Glutamatergic neuron (in vitro differentiated cells): ENCODE data around the gene CLIP1. TPM values are rescaled to one million over a fixed set of nuclear protein-coding genes. Genes with fewer than 3 reads are reported as not detected.

ENCODE experiments used
- DNase-seq: peaks from one replicate; pipeline ENCODE4 v3.0.0; 2022
- H3K27ac Mint-ChIP-seq: one replicate; pipeline ENCODE4 v1.8.0; 2020; ENCODE audit warnings: mild to moderate bottlenecking, mixed read lengths, inconsistent platforms; ENCODE audit not compliant: unreplicated experiment
- H3K27me3 Mint-ChIP-seq: one replicate; pipeline ENCODE4 v1.8.0; 2020; ENCODE audit warnings: mild to moderate bottlenecking, moderate library complexity, mixed read lengths, inconsistent platforms; ENCODE audit not compliant: unreplicated experiment
- H3K36me3 Mint-ChIP-seq: one replicate; pipeline ENCODE4 v1.8.0; 2020; ENCODE audit warnings: mild to moderate bottlenecking, mixed read lengths, inconsistent platforms; ENCODE audit not compliant: unreplicated experiment
- H3K4me1 Mint-ChIP-seq: one replicate; pipeline ENCODE4 v1.8.0; 2020; ENCODE audit warnings: mild to moderate bottlenecking, low read depth, mixed read lengths, inconsistent platforms; ENCODE audit not compliant: unreplicated experiment
- H3K4me3 Mint-ChIP-seq: one replicate; pipeline ENCODE4 v1.8.0; 2020; ENCODE audit warnings: mild to moderate bottlenecking, mixed read lengths, inconsistent platforms; ENCODE audit not compliant: unreplicated experiment
- H3K9me3 Mint-ChIP-seq: one replicate; pipeline ENCODE4 v1.8.0; 2020; ENCODE audit warnings: mild to moderate bottlenecking, moderate library complexity, mixed read lengths, inconsistent platforms; ENCODE audit not compliant: unreplicated experiment
- total RNA-seq: library from RNA; stranded (reverse); fragmentation: NEBNext Ultra II Directional; extraction: Animal tissue kit (Norgen Biotek cat#: 25700); gene quantifications from one replicate; pipeline ENCODE4 v1.2.1, GENCODE V29; 2021; ENCODE audit not compliant: unreplicated experiment
- TF ChIP-seq, protein P1 (sequence below): fragments of 200-600 bp; sonication (generic); IDR thresholded peaks from one replicate; pipeline ENCODE4 v1.5.0; 2021; ENCODE audit not compliant: partially characterized antibody, unreplicated experiment

CLIP1 gene
- total RNA-seq, 1 donor from 2014 or later: 65.7 TPM

DNA sequence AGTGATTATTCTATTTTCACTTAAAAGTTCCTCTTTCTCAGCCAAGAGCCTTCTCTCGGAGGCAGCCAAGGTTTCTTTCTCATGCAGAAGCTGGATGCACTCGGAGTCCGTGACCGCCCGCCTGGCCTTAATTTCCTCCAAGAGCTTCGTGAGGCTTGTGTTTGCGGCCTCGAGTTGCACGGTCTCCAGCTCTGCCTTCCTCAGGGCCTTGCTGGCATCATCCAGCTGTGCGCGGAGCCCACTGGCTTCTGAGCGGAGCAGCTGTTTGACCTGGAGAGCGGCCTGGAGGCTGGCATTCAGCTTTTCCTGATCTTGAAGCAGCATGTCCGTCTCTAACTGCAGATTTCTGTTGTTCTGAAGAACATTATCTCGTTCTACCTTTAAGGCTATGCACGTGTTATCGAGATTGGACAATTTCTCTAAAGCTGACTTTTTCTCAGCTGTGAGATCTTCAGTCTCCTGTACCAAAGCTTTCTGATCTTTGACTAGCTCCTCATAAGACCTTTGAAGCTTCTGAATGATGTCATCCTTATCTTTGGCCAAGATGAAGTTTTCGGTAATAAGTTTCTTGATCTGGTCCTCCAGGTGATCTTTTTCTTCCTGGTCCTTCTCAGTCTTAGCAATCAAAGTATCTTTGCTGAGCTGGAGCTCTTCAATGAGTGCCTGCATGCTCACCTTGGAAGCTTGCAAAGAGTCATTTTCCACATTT, 99.0 kb downstream of the CLIP1 start:
- Mint-ChIP-seq H3K27me3 (peaks cover 5% of the 10 kb centered on the region), H3K4me1 (no peaks in the 10 kb centered on the region), H3K27ac (no peak overlapping the region), H3K4me3 (no peak overlapping the region), H3K9me3 (peaks cover 2% of the 10 kb centered on the region), H3K36me3 (peaks cover 13% of the 10 kb centered on the region)
- DNase-seq: no peak
- TF ChIP-seq, protein P1, sequence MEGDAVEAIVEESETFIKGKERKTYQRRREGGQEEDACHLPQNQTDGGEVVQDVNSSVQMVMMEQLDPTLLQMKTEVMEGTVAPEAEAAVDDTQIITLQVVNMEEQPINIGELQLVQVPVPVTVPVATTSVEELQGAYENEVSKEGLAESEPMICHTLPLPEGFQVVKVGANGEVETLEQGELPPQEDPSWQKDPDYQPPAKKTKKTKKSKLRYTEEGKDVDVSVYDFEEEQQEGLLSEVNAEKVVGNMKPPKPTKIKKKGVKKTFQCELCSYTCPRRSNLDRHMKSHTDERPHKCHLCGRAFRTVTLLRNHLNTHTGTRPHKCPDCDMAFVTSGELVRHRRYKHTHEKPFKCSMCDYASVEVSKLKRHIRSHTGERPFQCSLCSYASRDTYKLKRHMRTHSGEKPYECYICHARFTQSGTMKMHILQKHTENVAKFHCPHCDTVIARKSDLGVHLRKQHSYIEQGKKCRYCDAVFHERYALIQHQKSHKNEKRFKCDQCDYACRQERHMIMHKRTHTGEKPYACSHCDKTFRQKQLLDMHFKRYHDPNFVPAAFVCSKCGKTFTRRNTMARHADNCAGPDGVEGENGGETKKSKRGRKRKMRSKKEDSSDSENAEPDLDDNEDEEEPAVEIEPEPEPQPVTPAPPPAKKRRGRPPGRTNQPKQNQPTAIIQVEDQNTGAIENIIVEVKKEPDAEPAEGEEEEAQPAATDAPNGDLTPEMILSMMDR: no peak

DNA sequence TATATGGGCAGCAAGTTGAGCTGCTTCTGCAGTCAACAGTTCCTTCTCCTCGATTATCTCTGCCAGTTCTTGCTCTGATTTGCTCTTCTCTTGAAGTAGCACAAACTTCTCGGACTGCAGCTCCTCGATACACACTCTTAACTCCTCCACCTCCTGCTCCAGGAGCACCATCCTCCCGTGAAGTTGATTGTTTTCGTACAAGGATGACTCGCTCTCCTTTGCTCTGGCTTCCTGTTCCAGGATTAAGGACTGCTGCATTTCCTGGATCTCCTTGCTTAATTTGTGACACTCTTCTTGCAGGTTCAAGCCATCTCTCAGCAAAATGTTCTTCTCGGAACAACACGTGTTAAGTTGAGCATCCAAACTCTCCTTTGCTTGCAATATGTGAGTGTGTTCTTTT, 100.0 kb downstream of the CLIP1 start:
- no peak for DNase-seq
- Mint-ChIP-seq H3K4me3 (no peak overlapping the region), H3K27ac (no peak overlapping the region), H3K4me1 (no peaks in the 10 kb centered on the region), H3K27me3 (peaks cover 2% of the 10 kb centered on the region), H3K9me3 (peaks cover 2% of the 10 kb centered on the region), H3K36me3 (peaks cover 9% of the 10 kb centered on the region)
- TF ChIP-seq, protein P1: no peak

DNA sequence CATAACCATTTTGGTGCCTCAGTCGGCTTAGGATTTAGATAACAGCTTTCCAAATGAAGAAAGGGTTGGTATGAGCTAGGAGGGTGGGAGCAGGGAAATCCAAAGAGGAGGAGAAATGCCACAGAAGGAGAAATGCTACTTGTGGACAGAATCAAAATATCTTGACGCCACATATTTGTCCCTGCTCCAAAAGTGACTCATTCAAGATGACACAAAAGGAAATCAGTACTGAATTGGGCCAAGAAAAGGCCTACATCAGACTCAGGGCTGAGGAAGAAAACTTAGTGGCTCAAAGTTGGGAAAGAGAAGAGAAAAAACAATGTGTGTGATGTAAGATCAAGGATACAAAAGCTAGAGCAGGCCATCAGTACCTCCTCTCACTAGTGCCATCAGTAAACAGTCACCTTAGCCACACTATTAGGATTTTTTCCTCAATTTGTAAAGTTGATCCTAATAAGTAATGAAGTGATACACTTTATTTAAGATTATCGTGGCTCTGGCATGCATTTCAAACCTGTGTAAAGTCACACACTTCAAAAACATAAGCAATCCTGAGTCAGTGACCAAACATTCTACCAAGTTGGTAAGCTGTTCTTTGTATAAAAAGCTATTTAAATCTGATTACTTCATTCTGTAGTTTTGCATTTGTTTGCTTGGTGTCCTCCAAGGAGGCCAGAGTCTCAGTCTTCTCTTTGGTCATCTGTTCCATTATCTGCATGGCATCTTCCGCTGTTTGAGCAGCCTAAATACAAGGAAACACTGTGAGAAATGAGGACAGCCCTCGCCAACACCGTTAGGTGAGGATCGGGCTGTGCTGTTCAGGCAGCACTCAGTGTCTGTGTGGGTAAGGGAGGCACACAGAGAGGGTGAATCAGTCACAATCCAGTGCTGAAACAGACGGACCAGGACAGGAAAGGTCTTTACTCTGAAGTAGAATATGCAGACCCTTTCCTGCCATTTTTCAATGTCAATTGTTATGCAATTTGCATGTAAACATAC, 103.6 kb downstream of the CLIP1 start:
- H3K27me3 Mint-ChIP-seq: peaks cover 2% of the 10 kb centered on the region
- no peak for DNase-seq
- H3K27ac Mint-ChIP-seq: no peak overlapping the region
- no peak overlapping the region for H3K4me3 Mint-ChIP-seq
- H3K4me1 Mint-ChIP-seq: no peaks in the 10 kb centered on the region
- peaks cover 9% of the 10 kb centered on the region for H3K36me3 Mint-ChIP-seq
- TF ChIP-seq, protein P1: no peak
- H3K9me3 Mint-ChIP-seq: peaks cover 2% of the 10 kb centered on the region

DNA sequence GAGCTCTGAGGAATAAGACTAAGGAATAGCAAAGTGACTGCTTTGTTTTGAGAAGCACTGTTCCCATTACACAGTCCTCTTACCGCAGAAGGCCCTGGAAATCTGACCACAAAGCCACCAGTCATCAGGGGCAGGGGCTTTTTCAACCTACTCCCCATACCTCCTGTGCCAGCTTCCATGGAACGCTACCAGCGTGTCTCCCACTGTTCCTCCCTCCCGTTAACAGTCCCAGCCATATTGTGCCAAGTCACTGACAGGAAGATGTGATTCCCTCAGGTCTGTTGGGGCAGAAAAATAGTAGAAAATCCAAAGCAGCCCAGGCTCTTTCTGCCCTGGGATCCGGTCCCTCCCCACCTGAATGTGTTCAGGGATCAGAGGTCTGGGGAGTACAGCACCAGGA, 109.5 kb downstream of the CLIP1 start:
- H3K27ac Mint-ChIP-seq: no peak overlapping the region
- peaks cover 3% of the 10 kb centered on the region for H3K4me1 Mint-ChIP-seq
- no peak overlapping the region for H3K4me3 Mint-ChIP-seq
- no peak for DNase-seq
- H3K36me3 Mint-ChIP-seq: no peaks in the 10 kb centered on the region
- TF ChIP-seq, protein P1: no peak
- H3K9me3 Mint-ChIP-seq: no peaks in the 10 kb centered on the region
- H3K27me3 Mint-ChIP-seq: no peaks in the 10 kb centered on the region
